SIG-M5 treated with dmso at 0.1 percent for 504 hours (cell line): ENCODE results near the gene THEM4.
A peak's percentile ranks its signal among the peaks of the same experiment; 100 is the strongest.
"Not testable (repeated sequence)": the region's sequence is repeated elsewhere in the genome, so short reads cannot be mapped to it uniquely, and the experiment has no call there.

Experiments
- DNase-seq: peaks from one replicate; lab custom pipeline; 2025; ENCODE audit not compliant: unreplicated experiment; lab: John Stamatoyannopoulos, UW

THEM4 gene

GRCh38 chr1:151897991-151898431 is 11.3 kb downstream of the THEM4 start:
- DNase-seq, result no peak

DNA sequence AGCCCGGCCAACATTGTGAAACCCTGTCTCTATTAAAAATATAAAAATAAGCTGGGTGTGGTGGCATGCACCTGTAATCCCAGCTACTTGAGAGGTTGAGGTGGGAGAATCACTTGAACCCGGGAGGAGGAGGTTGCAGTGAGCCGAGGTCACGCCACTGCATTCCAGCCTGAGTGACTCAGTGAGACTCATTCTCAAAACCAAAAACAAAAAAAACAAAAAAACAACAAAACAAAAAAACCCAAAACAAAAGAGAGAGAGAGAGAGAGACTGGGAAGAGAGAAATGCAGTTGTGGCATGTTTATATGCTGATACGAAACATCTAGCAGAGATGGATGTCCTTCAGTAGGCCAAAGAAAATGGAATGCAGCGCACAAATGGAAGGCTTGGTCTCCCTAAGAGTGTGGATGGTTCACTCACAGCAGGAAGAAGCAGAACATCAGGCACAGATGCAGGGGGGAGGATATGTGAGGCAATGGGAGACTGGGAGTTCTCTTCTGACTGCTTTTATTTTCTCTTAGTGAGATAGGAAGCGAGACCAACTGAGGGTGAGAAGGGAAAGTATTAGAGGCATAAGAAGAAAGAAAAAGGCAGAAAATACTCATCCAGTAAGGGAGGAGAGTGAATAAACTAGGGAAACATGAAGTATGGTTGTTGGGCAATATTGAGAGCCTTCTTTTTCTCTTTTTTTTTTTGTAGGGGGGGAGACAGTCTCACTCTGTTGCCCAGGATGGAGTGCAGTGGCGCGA is 16.0 kb downstream of the THEM4 start:
- no peak for DNase-seq

DNA sequence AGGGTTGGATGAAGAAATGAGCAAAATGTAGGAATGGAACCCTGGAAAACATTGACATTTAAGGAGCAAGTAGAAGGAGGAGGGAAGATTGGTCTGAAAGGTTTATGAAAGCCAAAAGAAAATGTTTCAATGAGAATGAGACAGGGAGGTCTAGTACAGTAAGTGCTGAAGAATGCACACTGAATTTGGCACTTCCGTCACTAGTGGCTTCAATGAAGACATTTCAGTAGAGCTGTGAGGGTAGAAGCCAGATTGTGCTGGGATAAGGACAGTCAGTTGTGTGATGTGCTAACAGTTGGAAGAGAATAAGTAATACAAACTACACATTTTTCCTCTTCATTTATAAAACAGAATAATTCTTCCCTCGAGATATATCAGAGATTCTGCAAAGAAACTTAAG is 17.1 kb downstream of the THEM4 start:
- DNase-seq, result no peak

GRCh38 chr1:151891512-151891911 is 17.8 kb downstream of the THEM4 start:
- no peak for DNase-seq

GRCh38 chr1:151888972-151889570 is 20.2 kb downstream of the THEM4 start:
- DNase-seq, result peak; percentile 45

DNA sequence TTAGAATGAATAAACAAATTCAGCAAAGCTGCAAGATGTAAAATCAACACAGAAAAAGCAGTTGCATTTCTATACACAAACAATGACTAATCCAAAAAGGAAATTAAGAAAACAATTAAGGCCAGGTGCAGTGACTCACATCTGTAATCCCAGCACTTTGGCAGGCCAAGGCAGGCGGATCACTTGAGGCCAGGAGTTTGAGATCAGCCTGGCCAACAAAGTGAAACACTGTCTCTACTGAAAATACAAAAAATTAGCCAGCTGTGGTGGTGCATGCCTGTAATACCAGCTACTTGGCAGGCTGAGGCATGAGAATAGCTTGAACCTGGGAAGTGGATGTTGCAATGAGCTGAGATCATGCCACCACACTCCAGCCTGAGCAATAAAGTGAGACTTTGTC is 22.3 kb downstream of the THEM4 start:
- no peak for DNase-seq

- DNase-seq, result no peak
Observed at GRCh38 chr1:151885479-151885878, 23.8 kb downstream of the THEM4 start.

DNA sequence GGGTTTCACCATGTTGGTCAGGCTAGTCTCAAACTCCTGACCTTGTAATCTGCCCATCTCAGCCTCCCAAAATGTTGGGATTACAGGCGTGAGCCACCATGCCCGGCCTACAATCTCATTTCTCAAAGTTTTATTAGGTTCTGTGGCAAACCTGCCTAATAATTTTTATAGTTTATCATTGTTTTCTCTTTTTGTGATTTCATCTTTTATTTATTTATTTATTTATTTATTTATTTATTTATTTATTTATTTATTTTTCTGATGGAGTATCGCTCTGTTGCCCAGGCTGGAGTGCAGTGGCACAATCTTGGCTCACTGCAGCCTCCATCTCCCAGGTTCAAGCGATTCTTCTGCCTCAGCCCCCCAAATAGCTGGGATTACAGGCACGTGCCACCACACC is 24.4 kb downstream of the THEM4 start:
- DNase-seq, result not testable (repeated sequence)

GRCh38 chr1:151884445-151884844 is 24.9 kb downstream of the THEM4 start:
- DNase-seq, result not testable (repeated sequence)

GRCh38 chr1:151883898-151884297 is 25.4 kb downstream of the THEM4 start:
- not testable (repeated sequence) for DNase-seq

- DNase-seq, result not testable (repeated sequence)
Observed at GRCh38 chr1:151882918-151883317, 26.4 kb downstream of the THEM4 start.

DNA sequence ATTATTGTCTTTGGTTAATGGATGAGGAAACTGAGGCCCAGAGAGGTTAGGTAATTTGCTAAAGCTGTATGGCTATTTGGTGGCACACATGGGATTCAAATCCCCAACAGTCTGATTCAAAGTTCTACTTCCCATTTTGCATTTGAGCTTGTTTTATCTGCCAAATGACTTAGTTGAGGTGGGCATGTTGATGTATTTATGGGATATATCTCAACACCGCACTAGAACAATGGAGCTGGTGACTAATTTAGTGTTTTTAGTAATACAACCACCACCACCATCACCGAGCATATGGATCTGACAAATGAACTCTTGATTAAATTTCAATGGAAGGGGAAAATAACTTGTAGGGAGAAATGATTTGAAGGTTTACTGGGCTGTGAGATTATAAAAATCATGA is 26.8 kb downstream of the THEM4 start:
- DNase-seq, result no peak

DNA sequence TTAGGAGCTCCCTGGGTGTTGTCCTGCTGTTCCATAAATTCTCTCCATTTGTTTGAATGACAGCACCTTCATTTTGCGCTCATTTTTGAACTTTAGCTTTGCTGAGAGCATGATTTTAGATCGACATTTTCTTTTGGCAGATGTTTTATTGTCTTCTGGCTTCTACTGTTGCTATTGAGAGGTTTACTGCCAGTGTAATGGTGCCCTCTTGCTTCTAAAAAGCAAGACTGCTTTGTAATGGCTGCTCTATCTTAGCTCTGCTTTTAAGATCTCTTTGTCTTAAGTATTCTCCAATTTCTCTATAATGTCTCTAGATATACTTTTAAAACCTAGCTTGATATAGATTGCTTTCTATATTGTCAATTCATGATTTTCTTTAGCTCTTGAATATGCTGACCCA is 27.8 kb downstream of the THEM4 start:
- DNase-seq, result peak; percentile 52

DNA sequence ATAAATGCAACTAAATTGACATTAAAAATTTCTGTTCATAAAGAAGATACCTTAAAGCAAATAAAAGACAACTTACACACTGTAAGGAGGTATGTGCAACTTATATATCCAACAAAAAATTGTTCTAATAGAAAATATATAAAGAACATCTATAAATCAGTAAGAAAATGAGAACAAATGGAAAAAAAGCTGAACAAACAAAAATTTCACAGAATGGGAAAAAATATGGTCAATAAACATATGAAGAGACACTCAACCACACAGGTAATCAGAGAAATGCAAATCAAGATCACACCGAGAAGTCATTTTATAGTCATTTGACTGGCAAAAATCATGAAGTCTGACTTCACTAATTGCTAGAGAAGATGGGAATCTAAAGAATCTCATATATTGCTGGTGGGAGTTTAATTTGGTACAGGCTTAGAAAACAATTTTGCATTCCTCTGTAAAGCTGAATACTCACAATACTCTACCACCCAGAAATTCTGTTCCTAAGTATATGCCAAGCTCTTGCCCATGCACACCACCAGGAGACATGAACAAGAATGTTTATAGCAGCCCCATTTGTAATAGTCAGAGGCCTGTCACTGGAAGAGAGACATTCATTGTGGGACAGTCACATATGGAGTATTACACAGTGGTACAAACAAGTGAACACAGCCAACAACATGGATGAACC is 33.8 kb downstream of the THEM4 start:
- DNase-seq, result no peak

DNA sequence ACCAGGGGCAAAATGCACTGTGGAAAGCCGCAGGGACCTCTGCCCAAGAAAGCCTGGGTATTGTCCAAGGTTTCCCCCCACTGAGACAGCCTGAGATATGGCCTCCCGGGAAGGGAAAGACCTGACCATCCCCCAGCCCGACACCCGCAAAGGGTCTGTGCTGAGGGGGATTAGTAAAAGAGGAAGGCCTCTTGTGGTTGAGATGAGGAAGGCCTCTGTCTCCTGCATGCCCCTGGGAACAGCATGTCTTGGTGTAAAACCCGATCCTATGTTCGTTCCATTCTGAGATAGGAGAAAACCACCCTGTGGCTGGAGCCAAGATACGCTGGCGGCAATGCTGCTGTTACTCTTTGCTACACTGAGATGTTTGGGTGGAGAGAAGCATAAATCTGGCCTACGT is 36.5 kb downstream of the THEM4 start:
- not testable (repeated sequence) for DNase-seq

- DNase-seq, result no peak
Observed at GRCh38 chr1:151871284-151872030, 37.9 kb downstream of the THEM4 start.

DNA sequence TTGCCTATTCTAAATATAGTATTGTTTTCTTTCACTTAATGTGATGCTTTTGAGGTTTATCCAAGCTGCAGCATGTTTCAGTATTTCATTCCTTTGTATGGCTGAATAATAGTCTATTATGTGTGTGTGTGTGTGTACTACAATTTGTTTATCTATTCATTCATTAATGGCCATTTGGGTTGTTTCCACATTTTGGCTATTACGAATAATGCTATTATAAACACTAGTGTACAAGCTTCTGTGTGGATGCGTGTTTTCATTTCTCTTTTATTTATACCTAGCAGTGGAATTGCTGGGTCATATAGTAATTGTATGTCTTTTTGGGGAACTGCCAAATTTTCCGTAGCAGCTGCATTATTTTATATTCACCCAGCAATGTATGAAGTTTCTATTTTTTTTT is 40.8 kb downstream of the THEM4 start:
- DNase-seq, result no peak

- peak; percentile 89 for DNase-seq
Observed at GRCh38 chr1:151867765-151868411, 41.4 kb downstream of the THEM4 start.

- DNase-seq, result peak; percentile 33
Observed at GRCh38 chr1:151867321-151867720, 42.0 kb downstream of the THEM4 start.

DNA sequence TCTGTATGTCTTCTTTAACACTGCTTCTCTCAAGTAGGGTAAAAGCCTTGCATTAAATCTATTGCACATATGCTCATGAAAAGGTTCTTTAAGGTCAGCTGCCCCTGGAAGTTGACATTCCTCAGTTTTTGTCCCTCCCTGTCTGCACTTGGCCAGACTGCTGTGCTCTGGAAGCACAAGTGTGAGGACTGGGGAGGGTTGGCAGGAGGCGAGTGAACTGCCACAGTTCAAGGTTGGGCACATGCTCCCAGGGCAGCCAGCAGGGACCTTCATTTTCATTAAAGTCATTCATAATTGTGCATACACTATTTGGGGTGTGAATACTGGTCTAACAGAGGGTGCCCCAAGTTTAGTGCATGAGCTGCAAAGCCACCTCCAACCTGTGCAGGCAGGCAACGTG is 44.9 kb downstream of the THEM4 start:
- DNase-seq, result no peak

- DNase-seq, result no peak
Observed at GRCh38 chr1:151862604-151863003, 46.7 kb downstream of the THEM4 start.
